GM21528 (cell line): ENCODE data around the gene HIF3A.

Source experiments
- ATAC-seq: cut with Tn5 transposase; IDR thresholded peaks from one replicate; pipeline ENCODE4 v1.9.1; 2021; ENCODE audit warnings: mild to moderate bottlenecking, moderate library complexity; ENCODE audit not compliant: unreplicated experiment, low FRiP score

HIF3A gene

DNA sequence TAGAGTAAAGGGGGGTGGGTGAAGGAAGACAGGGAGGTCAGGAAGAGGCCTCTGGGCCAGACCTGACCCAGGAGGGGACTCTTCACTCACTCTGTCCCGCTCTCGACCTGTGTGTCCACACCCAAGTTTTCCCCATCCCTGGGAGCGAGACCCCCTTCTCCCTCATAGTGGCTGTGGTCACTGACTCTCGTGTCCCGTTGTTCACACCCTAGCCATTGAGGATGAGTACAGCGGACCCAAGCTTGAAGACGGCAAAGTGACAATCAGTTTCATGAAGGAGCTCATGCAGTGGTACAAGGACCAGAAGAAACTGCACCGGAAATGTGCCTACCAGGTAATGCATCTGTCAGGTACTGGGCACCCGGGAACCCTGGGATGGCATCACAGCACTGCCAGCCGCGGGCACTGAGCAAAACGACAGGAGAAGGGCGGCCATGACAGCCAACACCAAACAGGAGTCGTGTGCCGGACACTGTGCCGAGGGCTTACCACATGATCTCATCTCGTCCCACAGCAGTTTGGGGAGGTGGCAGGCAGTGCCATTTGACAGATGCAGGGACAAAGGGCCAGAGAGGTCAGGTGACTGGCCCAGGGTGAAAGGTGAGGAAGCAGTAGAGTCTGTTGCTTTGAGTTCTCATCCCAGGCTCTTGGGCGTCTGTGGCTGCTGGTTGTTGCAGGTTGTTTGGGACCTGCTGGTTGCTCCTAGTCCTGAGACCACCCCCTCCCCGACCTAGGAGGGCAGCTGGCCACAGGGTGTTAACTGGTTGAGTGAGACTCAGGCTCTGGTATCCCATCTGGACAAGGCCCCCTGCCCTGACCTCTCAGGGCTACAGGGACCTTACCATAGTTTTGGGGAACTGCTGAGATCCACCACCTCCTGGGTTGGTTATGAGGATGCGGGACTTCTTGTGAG is 79.7 kb downstream of the HIF3A start:
- no peak for ATAC-seq

DNA sequence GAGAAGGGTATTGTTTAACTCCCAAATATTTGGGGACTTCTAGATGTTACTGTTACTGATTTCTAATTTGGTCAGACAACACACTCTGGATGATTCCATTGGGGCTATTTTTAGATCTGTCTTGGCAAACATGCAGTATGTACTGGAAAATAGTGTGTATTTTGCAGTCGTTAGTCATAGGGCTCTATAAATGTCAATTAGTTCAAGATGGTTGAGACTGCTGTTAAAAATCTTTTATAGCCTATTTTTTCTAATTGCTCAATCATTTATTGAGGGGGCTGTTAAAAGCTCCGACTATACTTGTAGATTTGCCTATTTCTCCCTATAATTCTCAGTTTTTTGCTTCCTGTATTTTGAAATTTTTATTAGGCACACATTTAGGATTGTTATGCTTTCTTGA is 81.4 kb downstream of the HIF3A start:
- no peak for ATAC-seq

DNA sequence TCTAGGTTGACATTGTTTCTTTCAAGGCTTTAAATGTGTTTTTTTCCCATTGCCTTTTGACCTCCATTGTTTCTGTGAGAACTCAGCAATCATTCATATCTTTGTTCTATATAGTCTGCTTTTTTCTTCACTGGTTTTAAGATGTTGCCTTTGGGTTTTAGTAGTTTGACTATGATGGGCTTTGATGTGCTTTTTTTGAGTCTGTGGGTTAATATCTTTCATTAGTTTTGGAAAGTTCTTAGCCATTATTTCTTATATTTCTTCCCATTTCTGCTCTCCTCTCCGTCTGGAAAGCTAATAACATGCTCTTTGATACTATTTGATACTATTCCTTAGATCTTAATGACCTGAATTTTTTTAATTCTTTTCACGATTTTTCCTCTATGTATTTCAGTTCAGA is 83.8 kb downstream of the HIF3A start:
- ATAC-seq, result no peak

DNA sequence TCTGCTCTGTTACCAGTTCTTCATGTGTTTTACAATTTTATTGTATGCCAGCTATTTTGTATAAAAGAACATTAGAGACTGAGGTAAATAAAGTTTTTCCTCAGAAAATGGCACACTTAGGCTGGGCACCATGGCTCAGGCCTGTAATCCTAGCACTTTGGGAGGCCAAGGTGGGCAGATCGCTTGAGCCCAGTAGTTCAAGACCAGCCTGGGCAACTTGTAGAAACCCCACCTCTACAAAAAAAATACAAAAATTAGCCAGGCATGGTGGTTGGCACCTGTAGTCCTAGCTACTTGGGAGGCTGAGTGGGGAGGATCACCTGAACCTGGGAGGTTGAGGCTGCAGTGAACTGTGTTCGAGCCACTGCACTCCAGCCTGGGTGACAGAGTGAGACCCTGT is 84.5 kb downstream of the HIF3A start:
- ATAC-seq, result no peak

DNA sequence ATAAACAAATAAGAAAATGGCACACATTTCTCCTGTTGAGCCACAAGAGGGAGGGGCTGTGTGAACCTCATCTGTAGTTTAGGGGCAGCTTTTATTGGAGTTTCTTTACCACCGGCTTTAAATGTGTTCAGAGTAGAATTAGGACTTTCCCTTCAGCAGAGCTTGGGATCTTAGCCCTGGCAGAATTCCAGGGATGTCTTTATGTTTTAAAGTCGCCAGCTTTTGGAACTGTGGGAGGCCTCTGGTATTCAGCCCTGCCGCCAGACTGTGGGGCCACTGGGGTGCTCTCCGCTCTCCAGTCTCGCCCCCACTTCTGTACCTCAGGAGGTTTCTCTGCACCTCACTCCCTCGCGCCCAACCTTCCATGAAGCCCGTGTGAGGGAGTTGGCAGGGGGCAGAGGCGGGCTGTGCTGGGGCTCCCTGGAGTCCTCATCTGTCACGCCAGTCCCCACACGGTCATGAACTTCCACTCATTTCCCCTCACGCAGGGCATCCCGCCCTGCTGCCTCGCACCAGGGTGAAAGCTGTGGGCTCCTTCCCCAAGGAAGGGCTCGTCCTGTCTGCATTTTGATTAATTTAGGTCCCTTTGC is 85.0 kb downstream of the HIF3A start:
- ATAC-seq, result no peak

DNA sequence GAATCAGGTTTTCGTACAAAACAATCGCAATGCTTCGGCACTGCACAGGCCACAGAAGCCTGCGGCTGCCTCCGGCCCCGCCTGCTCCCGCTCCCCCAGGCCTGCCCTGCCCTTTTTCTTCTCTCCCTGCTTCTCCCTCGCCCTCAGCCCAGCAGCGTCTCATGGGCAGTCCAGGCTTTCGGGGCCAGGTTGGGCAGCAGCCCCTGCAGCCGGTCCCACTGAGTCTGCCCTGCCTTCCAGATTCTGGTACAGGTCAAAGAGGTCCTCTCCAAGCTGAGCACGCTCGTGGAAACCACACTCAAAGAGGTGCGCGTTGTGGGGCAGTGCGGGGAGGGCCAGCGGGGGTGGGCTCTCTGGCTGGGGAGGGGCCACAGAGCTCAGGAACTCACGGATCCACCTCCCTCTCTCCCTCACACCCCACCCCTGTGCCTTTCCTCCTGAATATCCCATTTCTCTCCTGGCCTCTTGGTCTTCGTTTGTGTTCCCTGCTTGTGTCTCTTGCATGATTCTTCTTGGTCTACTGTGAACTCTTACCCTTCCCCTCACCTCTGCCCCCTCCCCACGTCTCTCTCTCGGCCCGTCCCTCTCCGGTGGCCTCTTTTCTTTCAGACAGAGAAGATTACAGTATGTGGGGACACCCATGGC is 86.5 kb downstream of the HIF3A start:
- ATAC-seq, result no peak

DNA sequence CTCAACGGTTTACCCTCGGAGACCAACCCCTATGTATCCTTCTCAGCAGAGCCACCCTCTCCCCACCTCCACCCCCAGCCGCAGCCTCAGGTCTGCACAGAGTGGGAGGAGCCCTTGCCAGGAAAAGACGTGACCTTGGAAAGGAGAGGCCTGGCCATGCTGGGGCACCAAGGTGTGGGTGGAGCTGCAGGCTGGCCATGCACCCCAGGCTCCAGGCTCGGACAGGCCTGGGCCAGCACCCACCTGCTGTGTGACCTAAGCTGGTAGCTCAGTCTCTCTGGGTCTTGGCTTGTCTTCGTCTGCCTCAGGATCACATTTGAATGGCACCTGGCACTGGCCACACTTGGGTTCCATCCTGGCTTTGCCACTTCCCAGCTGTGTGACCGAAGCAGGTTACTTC is 87.0 kb downstream of the HIF3A start:
- no peak for ATAC-seq

DNA sequence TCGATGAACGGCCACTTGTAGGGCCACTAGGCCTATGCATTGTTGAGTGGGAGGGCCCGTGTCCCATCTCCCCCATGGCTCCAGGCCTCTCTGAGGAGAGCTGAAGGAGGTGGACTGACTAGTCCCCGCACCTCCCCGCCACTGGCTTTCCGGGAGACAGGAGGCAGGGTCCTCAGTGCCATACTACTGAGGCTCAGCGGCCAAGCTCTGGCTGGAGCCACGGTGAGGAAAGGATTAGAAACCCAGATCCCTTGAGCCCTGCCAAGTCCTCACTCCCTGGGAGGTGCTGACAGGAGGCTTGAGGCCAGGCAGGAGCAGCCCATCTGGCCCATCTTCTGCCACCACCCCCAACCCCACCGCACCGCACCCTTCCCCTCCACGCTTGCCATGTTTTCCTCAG is 87.6 kb downstream of the HIF3A start:
- no peak for ATAC-seq

DNA sequence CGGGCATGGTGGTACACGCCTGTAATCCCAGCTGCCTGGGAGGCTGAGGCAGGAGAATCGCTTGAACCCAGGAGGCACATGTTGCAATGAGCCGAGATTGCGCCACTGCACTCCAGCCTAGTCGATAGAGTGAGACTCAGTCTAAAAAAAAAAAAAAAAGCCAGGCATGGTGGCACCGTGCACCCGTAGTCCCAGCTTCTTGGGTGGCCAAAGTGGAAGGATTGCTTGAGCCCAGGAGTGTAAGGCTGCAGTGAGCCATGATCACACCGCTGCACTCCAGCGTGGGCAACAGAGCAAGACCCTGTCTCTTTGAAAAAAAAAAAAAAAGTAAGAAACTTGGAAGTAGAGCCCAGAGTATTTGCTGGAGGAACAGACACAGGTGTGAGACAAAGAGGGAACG is 88.8 kb downstream of the HIF3A start:
- ATAC-seq, result no peak

DNA sequence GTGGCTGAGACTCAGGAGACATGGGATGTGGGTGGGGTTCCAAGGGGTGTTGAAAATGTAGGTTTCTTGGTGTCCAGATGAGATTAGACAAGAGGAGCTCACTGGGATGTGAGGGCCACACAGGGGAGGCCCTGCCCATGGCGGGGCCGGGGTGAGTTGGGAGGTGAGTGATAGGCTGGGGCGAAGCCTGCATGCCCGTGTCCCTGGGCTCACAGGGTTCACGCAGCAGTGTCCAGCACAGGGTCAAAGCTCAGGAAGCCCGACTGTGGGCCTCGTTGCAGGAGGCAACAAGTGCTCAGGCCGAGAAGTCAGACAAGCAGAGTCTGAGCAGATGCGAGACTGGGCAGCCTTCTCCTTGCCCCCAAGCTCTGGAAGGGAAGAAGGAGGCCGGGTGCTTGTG is 89.3 kb downstream of the HIF3A start:
- ATAC-seq, result no peak

DNA sequence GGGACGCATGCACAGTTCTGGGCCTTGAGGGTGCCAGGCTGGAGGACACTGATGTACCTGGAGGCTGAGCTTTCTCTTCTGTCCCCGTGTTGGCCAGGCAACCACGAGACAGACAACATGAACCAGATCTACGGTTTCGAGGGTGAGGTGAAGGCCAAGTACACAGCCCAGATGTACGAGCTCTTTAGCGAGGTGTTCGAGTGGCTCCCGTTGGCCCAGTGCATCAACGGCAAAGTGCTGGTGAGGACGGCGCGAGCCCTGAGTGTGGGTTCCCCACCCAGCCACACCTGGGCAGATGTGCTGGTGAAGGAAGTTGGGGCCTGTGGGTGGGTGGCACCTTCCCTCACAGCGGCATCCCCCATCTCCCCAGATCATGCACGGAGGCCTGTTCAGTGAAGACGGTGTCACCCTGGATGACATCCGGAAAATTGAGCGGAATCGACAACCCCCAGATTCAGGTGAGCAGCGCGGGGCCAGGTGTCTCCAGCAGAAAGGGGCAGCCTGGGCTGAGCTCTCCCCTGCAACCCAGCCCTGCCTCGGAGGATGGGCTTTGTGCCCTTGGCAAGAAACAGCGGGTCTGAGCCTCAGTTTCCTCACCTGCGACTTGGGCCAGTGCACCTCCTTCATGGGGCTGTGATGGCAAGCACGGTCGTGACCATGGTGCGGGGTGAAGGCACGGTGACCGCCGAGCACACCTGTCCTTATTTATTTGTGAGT is 90.3 kb downstream of the HIF3A start:
- ATAC-seq, result no peak

DNA sequence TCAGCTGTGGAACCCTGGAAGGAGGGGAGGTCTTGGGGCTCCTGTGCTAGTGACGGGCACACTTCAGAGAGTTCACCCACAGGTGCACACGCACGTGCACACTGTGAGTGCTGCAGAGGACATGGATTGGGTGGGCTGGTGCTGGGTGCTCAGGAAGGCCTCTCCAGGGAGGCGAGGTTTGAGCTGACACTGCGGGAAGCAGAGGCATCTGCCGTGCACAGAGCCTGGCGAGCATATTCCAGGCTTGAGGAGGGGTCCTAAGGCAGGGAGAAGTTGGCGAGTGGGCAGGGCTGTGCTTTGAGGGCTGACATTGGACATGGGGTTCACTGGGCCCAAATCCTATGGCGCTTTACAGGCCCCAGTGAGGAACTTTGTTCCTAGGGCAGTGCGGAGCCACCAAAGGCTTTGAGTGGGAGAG is 90.9 kb downstream of the HIF3A start:
- no peak for ATAC-seq

DNA sequence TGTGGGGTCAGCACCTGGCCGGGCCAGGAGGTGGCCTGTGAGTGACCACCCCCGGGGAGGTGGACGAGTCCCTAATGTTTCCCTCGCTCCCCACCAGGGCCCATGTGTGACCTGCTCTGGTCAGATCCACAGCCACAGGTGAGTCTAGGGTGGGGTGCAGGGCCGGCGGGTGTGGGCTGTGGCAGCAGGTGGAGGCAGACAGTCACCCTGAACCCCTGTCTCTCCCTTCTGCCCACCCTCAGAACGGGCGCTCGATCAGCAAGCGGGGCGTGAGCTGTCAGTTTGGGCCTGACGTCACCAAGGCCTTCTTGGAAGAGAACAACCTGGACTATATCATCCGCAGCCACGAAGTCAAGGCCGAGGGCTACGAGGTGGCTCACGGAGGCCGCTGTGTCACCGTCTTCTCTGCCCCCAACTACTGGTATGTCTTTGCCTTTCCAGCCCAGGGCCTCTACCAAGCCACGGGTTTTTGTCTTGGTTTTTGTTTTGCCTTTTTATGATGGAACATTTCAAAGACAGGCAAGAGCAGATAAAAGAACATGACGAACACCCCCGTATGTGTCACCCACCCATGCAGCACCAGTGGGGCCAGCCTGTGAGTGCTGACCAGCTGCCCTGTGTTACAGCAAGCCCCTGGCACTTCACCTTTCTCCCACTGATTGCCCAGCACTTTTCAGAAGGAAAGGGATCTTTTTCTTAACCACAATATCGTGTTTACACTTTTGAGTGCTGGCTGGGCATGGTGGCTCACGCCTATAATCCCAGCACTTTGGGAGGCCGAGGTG is 91.7 kb downstream of the HIF3A start:
- no peak for ATAC-seq

DNA sequence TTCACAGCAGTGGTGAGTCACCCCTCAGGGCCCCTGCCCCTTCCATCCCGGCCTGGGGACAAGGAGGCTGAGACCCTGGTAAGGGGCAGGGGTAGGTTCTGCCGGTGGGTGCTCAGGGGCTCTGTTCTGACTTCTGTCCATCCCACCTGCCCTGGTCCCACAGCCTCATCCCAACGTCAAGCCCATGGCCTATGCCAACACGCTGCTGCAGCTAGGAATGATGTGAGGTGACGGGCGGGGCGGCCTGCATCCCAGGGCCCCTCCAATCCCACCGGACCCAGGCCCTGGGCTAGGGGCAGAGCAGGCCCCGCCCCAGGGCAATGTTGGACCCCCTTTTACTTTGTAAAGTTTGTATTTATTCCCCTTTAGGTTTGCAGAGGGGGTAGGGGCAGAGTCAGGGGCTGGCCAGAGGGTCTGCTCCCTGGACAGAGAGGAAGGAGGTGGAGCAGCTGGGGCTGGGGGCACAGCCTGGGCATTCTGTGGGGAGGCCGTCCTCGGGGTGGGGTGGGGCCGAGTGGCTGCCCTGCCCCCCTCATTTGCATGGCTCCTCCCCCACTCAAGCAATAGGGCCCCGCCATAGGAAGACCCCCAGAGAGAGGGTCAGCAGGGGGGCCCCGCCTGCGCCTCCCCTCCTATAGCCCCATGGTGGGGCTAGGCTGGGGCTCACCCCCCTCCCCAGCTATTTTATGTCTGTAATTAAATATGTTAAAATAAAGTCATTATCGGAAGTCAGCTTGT is 93.4 kb downstream of the HIF3A start:
- ATAC-seq, result no peak

DNA sequence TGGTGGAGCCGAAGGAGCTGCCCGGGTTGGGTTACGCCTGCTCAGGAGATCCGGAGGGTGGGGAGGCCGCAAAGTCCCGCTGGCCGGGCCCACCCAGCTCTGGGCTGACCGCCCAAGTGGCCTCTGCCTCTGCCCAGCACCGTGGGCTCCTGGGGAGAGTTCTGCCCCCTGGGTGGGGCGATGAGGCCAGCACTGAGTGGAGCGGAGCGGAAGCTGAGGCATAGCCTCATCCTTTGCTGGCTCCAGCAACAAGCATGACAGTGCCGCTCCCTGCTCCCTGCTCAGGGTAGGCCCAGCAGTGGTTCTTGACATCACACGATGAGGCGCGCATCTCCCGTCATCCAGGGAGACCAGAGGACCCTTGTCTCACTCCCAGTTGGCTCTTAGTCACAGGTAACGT is 94.0 kb downstream of the HIF3A start:
- ATAC-seq, result no peak

DNA sequence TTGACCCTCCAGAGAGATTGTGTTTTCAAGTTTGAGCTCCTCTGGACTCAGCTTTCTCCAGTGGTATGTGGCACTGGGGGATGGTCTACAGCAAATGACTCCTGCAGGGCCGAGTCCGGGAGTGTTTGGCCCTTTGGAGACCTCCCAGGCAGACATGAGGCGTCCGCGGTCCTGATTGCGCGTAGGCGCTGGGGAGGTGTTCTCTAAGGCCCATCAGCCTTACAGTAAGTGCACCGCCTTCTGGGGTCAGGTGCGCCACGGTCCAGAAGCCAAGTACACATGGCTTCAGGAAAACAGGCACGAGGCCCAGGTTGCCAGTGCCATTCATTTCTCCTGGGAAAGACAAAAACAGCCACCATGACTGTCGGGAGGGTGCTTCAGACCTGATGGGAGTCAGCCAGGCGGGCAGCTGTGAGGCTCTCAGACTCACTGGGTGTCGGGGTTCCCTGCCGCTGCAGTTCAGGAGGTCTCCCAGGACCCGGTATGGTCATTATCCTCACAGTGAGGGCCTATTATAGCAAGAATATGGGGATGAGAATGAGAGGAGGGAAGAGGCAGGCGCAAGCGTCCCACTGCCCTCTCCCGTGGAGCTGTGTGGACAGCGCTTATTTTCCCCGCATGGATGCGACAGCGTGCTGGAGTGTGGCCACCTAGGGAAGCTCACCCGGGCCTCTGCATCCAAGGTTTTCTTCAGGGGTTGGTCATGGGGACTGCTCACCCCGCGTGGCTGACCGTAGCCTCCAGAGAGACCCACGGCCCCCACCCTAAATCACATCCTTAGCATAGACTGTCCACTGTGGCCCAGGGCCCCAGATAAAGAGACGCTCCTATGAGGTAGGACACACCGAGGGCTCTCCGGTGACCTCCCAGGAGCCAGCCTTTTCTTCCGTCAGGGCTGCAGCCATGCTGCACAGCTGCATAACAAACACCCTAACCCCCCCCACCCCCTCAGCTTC is 94.7 kb downstream of the HIF3A start:
- ATAC-seq, result no peak

DNA sequence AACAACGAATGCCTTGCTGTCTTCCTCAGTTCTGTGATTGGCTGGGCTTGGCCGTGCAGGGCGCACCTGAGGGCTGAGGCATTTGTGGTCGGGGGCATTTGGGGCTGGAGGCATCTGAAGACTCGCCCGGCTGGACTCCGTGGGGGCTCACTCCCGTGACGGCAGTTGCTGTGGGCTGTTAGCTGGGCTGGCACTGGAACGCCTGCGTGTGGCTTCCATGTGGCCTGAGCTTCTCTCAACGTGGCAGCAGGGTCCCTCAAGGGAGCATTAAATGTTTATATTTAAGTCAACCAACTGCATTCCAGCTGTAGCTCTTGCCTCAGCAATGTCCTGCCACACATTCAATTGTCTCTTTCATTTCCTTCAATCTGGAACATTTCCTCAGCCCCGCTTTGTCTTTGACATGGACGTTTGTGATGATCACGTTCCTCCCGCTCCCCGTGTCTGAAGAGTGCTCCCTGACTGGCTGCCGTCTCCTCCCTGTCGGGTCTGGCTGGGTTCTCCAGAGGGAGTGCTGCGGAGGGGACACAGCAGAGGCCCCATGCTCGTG is 95.5 kb downstream of the HIF3A start:
- no peak for ATAC-seq

DNA sequence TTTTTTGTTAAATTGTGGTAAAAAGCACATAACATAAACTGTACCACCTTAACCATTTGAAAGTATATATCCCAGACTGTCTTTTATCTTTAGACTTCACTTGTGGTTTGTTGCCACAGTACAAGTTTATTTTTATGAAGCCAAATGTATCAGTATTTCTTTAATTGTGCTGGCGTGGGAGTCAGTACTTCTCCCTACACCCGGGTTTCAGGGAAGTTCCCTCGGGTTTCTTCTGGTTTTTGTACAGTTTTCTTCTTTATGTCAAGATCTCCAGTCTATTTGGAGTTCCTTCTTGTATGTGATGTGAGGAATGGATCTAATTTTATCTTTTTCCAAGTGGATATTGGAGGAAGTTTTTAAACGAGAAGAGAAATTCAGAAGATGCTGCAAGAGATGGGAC is 96.0 kb downstream of the HIF3A start:
- no peak for ATAC-seq
